ENCODE data around the gene TXNL4B.
A peak's percentile ranks its signal among the peaks of the same experiment; 100 is the strongest.

TXNL4B gene

DNA sequence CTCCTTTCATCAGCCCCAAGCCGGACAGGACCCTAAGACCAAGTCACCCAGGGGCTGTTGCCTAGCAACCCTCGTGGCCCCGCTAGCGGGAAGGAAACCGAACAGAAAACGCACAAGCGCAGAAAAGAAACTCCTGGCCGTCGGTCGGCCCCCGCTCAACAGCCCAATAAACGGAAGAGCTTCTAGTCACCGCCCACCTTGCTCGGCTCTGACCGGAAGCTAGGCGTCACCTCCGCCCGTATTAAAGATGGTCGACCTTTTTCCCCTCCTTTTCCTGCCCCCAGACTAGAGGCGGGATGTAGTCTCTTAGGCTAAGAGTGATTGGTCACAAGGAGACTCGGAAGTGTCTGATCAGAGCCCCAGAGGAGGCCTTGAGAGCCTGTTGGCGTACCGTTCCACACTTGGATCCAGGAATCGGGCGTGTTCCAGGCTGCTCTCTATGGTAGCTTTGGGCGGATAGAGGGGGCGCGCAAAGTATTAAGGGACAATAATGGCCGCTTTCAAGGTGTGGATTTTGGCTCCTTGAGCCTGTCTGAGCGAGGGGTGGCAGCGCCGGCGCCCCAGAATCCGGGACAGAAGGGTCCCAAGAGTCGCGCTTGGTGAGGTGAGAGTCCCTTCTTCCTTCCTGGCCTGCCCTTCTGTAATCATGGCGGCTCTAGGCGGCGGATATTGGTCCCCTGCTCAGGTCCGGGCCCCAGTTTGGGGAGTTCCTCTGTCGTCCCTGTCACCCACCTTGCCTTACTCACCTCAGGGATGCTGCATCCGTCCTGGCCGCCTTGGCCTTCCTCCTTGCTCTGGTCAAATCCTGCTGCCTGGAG, at the start of gene TXNL4B, which contains the start of gene DHX38:
Gene TXNL4B, minus strand, starts transcription at position 173 of the 818 bp plus-strand sequence. CDS start 2,871 bp downstream, outside the sequence.
Gene DHX38, plus strand, starts transcription at position 400 of the 818 bp plus-strand sequence. CDS start 2,311 bp downstream, outside the sequence.
- peak; percentile 99 for DNase-seq

DNA sequence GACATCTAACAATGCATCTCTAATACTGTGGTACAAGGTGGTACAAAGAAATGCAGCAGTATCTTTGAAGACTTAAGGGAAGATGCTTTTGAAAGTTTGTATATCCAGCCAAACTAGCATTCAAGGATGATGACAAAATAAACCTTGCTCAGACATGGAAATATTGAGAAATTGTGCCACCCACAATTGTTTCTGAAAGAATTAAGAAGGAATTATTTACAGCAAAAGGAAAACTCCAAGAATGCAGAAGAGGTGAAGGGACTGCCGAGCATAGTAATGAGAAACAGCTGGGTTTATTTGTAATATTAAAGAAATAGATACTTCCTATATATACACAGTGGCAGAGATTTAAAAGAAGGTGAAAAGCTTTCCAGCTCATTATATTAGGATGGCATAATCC, 49.1 kb upstream of the TXNL4B start:
- no peak for DNase-seq

DNA sequence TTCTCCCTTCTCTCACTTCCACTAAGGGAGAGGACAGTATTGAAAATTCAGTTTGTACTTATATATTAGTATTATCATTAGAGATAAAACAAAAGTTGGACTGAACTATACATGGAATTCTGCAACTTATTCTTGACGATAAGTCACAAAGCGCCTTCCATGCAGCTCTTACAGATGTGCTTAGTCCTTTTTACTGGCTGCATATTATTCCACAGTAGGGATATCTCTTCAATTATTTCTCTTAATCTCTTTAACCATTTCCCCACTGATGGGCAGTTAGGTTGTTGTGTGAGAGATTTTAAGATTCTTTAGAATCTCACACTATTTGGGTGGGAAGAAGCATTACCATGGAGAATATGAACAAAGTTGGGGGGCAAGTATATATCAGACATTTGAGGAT, 46.5 kb upstream of the TXNL4B start:
- no peak for DNase-seq

DNA sequence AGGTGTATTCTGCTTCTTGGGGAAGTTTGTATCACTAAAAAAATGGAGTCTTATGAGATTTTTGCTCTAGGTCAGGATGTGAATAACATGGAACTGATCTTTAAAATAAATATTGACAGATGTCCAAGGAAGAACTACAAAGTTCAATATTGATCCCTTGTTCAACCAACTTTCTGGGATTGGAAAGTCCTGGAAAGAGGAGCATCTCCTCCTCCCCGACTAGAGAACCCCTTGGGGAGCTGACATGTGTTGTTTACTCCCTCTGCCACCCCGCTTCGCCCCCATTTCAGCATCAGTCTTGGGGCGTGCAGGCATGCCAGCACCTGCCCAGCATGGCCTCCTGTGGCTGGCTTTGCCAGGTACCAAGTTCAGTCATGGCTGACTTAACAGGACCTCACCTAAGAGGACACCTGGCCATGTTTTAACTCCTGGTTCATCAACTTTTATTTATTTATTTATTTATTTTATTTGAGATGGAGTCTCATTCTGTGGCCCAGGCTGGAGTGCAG, 44.7 kb upstream of the TXNL4B start:
- no peak for DNase-seq

DNA sequence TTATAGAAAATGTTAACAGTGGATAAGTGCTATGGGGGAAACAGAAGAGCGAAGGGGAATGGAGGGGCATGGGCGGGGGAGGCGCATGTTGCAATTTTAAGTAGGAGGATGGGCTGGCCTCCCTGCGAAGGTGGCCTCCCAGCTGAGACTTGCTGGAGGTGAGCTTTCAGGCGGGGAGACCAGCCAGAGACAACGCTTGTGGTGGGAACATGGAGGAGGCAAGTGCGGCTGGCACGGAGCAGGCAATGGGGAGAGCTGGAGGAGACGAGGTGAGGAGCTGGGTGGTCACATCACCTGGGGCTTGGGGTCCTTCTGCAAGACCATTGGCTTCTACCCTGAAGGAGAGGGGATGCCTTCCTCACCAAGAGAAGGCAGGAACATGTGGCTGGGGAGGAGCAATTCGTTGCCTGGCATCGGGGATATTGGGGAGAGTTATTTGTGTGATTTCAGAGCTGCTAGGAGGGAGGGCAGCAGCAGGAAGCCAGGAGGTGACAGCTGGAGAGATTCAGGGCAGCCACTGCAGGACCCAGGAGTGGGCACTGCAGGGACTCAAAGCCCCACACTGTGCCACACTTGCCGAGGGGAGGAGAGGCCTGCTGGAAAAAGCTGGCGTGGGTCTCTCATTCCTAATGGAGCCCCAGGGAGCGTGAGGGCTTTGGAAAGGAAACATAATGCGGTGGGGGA, 44.1 kb upstream of the TXNL4B start:
- no peak for DNase-seq

DNA sequence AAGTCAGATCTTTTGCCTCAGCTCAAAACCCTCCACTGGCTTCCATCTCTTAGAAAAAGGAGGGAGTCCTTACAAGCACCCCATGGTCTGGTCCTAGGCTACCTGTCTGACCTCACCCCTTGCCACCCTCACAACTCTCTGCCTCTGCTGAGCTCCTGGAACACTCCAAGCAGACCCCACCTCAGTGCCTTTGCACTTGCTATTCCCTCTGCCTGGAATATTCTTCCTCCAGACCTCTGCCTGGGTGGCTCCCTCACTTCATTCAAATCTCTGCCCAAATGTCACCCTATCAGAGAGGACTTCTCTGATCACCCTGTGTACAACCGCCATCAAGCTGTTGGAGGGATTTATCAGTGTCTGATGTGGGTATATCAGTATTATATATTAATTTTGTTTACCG, 41.1 kb upstream of the TXNL4B start:
- no peak for DNase-seq

DNA sequence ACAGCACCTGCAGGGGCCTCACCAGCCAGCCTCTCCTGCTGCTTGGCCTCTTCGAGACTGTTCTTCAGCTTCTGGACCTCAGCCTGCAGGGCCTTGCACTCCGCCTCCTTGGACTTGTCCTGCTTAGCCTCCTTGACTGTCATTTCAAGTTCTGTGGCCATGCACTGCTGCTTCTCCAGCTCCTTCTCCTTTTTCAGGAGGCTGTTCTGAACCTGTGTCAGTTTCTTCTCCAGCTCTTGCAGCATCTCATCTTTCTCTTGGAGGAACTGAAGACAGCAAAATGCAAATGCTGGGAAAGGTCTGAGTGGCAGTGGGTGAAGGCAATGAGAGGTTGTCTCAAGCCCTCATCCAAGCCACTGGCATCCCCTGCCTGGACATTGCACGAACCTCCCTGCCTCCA, 39.3 kb upstream of the TXNL4B start:
- no peak for DNase-seq

DNA sequence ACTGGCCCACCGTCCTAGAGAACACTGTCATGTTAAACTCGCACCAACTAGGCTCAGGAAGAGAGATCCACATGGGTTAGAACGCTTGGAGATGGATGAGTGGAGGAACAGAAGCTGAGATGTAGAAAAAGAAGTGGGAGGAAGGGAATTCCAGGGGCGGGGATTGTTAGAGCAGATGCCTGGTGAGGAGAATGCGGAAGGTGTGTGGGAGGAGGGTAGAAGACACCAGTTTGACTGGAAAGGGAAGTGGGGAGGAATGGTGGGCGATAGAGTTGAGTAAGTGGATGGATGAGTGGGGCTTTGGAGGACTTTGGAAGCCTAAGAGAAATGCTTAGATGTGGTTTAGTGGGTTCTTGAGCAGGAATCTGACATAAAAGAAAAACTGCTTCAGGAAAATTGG, 37.6 kb upstream of the TXNL4B start:
- DNase-seq, result no peak

DNA sequence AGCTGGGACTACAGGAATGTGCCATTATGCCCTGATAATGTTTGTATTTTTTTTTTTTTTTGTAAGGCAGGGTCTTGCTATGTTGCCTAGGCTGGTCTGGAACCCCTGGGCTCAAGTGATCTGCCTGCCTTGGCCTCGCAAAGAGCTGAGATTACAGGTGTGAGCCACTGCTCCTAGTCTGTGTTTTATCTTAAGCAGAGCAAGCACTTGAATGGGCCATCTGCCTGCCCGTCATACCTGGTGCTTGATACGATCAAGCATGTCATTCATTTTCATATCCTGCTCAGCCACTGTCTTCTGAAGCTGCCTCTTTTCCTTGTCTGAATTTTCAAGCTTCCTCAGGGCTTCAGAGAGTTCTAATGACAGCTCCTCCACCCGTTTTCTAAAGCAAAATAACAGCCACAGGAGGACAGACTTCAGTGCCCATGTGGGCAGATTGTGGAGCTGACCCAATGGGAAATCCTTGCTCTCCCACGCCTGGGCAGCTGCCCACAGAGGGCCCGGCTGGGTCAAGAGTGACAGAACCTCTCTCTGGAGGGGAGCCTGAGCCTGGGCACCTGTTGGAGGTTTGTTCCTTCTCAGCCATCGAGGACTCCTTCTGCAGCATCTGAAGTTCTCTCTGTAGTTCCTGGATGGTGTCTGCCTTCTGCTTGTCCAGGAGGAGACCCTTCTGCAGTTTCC, 36.7 kb upstream of the TXNL4B start:
- DNase-seq, result no peak

DNA sequence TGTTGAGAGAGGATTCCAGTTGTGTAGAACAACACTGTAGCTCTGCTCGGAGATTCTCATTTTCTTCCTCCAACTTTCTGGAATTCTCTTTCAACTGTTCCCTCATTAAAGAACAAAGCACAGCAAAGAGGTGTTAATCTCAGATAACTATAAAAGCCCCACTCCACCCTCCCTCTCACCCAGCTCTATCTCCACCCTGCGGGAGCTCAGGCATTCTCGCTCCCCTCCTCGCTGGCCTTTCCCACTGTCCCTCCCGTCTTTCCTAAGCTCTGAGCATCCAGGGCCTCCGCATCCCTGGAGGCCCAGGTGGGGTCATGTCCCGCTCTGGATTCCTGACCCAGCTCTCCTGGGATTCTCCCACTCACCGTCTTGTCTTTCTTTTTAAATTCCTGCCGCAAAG, 35.3 kb upstream of the TXNL4B start:
- no peak for DNase-seq

DNA sequence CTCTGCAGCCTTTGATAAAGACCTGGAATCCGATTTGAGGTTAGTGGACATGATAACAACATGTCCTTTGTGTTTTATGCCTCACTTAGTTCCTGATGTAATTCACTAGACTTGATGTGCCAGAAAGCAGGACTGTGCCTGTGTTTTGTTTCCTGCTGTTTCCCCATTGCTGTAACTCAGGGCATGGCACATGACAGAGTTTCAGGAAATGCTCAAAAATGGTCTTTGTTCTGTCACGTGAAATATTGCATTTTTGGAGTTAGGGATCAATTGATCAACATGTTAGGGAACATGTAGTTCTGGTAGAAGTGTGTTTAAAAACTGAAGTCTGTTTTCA, 33.0 kb upstream of the TXNL4B start:
- no peak for DNase-seq

DNA sequence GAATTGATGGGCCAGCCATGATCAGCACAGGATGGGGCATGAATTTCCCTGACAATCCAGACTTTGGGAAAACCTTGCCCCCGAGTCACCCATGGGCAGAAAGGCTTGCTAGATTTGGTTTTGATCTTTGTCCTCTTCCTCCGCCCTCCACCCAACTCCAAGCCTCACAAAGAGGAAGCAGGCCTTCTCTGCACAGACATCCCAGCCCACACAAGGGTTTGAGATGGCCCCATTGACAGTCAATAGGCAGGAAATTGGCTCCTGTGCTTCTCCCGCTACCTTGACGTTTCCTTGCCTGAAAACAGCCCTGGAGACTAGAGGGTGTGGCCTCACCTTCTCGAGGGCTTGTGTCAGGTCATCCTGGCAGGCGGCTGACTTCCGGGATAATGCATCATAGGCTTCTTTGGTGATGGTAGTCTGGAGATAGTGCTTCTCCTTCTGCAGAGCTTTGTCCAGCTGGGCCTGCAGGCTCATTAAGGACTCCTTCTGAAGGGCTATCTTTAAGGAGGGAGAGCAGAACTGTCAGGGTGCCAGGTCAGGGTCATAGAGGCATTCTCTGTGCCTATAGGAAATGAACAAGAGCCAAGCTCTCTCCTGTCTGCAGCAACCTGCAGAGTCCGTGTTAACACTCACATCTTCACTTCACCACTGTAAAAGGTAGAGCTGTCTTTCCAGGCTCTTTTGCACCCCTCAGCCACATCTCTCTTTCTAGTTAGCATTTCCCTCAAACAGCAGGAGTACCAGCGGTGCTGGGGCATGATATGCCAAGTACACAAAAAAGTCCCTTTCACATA, 32.4 kb upstream of the TXNL4B start:
- DNase-seq, result no peak

DNA sequence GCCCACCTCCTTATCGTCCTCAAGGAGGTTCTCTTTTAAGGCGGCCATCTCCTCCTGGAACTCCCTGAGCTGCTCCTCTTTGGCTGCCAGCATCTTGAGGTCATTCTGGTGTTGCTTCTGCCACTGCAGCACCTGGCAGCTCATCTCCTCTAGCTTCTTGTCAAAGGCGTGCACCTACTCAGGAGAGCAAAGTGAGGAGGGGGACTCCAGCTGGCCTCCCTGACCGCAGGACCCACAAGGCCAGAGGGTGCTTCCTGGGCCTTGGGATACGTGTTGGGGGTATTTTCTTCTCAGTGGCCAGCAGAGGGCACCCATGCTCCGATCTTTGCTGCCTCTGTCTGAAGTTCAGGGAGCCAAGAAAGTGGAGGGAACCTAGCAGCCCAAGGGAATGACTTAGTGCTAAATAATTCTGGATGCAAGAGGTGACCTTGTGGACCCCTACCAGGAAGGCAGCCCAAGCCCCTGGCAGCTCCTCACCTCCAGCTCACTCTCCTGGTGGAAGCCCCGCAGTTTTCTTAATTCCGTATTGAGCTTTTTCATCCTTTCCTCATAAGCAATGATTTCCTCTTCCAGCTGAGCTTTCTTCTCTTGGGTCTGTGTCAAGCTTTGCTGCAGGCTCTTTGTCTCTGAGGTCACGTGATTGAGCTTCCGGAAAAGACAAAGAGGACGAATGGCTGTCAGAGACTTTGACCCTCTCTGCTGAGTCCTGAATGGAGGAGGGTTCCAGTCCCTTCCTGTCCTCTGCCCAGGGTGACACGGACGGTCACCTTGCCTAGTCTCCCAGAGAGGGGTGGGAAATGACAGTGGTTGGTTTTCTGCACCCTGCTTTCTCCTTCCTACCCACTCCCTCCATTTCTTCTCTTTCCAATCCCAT, 31.6 kb upstream of the TXNL4B start:
- DNase-seq, result peak; percentile 62

DNA sequence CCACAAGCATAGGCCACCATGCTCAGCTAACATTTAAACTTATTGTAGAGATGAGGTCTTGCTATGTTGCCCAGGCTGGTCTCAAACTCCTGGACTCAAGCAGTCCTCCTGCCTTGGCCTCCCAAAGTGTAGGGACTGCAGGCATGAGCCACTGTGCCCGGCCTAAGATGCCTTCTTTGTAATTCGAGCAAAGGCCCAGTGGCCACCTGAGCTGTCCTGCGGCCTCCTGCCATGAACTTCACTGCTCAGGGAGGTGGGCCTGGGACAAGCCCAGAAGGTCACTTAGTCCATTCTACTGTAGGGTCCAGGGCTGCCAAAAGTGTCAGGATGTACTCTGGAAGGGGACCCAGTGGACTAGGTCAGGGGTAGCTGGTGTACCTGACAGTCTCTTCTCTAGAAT, 30.7 kb upstream of the TXNL4B start:
- DNase-seq, result no peak

DNA sequence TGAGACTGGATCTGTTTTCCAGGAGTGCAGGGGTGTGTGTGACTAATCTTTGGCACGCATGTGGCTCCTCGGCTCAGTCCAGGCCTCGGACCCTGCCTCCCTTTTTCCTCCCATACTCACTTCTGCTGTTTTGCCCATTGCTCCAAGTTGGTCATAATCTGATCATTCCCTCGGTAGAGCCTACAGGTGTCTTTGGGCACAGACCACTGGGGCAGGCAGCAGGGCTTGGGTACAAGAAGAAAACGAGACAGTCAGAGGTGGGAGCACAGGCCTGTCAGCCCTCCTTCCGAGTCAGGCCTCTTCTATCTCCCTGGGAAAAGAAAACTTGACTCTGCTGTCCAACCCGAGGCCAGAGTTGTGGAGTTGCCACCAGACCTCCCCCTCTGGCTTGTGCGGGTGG, 30.0 kb upstream of the TXNL4B start:
- no peak for DNase-seq

DNA sequence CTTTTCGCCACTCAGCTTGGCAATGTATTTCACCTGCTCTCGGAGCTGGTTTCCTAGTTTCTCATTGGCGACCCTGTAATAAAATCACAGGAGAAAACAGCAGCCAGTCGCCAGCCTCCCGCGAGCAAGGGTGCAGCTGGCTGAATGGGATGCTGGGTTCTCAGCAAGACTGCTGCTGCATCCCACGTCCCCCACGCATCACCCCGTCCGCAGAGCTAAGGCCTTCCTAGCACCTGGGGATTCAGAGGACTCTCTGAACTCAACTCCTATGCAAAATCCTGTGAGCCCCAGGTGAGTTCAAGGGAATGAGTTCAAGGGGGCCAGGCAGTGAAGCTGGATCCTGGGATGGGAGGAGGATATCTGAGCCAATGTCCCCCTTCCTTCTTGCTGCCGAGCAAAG, 29.5 kb upstream of the TXNL4B start:
- DNase-seq, result no peak

DNA sequence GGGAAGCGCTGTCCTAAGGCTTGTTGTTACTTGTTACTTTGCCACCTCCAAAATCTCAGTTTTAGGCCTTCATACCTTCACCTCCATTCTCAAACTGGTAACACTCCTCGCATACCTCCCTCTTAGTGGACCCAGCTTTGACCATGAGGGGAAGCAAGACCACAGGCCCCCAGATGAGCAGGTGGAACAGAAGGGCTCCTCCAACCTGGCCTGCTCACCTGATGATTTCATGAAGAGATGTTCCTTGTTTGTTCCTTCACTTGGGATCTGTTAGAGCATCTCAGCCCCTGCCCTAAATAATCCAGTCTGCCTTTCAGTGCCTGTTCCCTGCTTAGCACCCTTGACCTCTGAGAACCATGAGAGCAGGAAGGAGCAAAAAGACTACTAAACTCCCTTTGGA, 28.9 kb upstream of the TXNL4B start:
- DNase-seq, result no peak

DNA sequence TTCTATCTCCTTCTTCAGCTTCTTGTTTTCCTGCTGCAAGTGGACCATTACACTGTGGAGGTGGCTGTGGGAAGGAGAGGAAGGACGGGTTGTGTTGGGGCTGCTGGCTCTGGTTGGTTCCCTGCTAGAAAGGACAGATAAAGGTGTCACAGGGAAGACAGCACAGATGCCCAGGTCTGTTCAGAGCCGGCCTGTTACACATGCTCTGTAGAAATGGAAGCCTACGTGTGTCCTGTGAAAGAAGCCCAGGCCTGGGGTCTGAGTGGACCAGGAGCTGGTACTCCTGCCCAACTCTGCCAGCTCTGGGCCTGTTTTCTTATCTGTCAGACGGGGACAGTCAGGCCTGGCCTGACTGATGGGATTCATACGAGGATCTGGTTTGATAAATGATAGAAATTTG, 26.6 kb upstream of the TXNL4B start:
- no peak for DNase-seq

DNA sequence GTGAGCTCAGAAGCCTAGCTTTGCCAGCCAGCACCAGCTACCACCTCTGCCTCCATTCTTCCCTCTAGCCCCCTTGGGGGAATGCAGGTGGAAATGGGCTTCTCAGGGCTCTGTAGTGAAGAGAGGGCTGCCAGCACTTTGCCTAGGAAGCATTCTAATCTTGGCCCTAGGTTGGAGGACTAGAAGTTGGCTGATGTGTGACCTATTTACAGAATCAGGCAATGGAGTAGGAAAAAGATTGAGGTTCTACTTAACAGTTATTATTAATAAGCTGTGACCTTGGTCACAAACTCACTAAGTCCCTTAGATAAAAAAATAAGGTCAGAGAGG, 20.2 kb upstream of the TXNL4B start:
- DNase-seq, result no peak

DNA sequence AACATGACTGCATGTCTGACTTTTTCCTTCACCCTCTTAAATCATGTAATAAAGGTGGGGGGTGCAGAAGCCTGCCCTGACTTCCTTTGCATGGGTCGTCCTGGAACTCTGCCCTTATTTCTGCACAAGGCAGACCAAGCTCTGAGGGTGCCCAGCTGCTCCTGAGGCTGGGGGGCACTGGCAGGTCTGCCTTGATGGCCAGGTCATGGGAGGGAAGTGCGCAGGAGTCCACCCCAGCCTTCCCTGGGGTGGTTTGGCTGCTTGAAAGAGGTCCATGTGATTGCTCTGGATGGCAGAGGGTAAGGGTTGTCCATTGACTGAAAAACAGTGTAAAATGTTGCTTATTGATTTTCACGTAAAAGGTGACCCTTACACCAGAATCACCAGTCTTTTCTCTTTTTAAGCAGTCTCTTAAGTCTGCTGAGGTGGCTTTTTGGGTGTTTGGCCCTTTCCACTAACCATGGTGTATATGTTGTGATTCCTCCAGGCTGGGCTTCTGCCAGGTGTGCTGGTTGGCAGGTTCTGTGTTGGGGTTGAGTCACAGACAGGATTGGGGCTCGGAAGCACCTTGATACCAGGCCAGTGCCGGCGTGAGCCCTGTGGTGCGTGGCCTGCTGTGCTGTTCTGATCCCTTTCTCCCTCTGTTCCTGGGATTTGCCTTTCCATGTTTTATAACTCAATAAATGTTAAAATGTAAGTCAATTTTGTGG, 19.6 kb upstream of the TXNL4B start:
- DNase-seq, result no peak

DNA sequence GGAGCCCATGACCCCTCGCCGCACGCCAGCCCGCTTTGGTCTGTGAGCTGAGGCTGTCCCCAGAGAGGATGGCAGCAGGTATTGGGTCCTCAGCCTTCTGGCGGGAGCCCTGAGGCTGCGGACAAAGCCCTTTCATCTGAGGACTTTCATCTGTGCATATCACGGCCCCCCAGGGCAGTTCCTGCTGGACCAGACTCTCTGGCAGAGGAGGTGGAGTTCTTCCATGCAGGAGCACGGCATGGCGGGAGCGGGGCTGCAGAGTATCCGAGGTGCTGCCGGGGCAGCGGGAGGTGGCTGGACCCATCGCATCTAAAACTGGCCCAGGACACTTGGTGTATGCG, 19.0 kb upstream of the TXNL4B start:
- no peak for DNase-seq
